Osteoblast (primary cell): ENCODE results near the gene POU5F2. TPM values are rescaled to one million over a fixed set of nuclear protein-coding genes. Genes with fewer than 3 reads are reported as not detected.
A peak's percentile ranks its signal among the peaks of the same experiment; 100 is the strongest.

ENCODE experiments used
- DNase-seq: peaks from one replicate; pipeline ENCODE4 v3.0.0; 2011; ENCODE audit warnings: low spot score, mixed read lengths; ENCODE audit not compliant: insufficient read length; ENCODE audit errors: missing footprints
- H2AFZ ChIP-seq: 2 replicates; pipeline ENCODE4 v1.6.0; 2011; ENCODE audit warnings: mild to moderate bottlenecking, low read length
- H3K27ac ChIP-seq: 2 replicates; pipeline ENCODE4 v1.5.1; 2011; ENCODE audit warnings: mild to moderate bottlenecking, low read depth, low read length, moderate library complexity
- H3K27me3 ChIP-seq: 2 replicates; pipeline ENCODE4 v1.6.0; 2012; ENCODE audit warnings: mild to moderate bottlenecking, control low read depth, inconsistent platforms, low read length, moderate library complexity; ENCODE audit not compliant: insufficient read depth
- H3K36me3 ChIP-seq: 2 replicates; pipeline ENCODE4 v1.5.1; 2011; ENCODE audit warnings: mild to moderate bottlenecking, low read length, control low read depth, moderate library complexity; ENCODE audit not compliant: insufficient read depth
- H3K4me1 ChIP-seq: 2 replicates; pipeline ENCODE4 v1.5.1; 2011; ENCODE audit warnings: mild to moderate bottlenecking, low read length, control low read depth, moderate library complexity; ENCODE audit not compliant: insufficient read depth
- H3K4me2 ChIP-seq: 2 replicates; pipeline ENCODE4 v1.6.0; 2011; ENCODE audit warnings: mild to moderate bottlenecking, low read length; ENCODE audit not compliant: insufficient read depth
- H3K4me3 ChIP-seq: fragments of 200-600 bp; sonication (generic); 3 replicates; pipeline ENCODE4 v1.5.1; 2012; ENCODE audit warnings: mild to moderate bottlenecking, low read length, inconsistent platforms; ENCODE audit not compliant: insufficient read depth
- H3K79me2 ChIP-seq: 2 replicates; pipeline ENCODE4 v1.6.0; 2012; ENCODE audit warnings: mild to moderate bottlenecking, low read length, control low read depth, inconsistent platforms; ENCODE audit not compliant: insufficient read depth
- H3K9me3 ChIP-seq: 2 replicates; pipeline ENCODE4 v1.5.1; 2011; ENCODE audit warnings: low read depth, low read length, control low read depth
- H4K20me1 ChIP-seq: 2 replicates; pipeline ENCODE4 v1.6.0; 2012; ENCODE audit warnings: mild to moderate bottlenecking, low read length, control low read depth; ENCODE audit not compliant: insufficient read depth
- CTCF ChIP-seq: IDR thresholded peaks from 2 replicates; pipeline ENCODE4 v1.5.1; 2011; ENCODE audit warnings: mild to moderate bottlenecking, low read depth, low read length, moderate library complexity; ENCODE audit errors: extremely low read depth
- total RNA-seq: library from RNA; depleted of rRNA; stranded (reverse); fragments of >200 nt; gene quantifications from 2 replicates; pipeline ENCODE4 v1.2.3, GENCODE V29; 2012

The POU5F2 gene
- total RNA-seq, 1 donor, result 1.8 TPM

DNA sequence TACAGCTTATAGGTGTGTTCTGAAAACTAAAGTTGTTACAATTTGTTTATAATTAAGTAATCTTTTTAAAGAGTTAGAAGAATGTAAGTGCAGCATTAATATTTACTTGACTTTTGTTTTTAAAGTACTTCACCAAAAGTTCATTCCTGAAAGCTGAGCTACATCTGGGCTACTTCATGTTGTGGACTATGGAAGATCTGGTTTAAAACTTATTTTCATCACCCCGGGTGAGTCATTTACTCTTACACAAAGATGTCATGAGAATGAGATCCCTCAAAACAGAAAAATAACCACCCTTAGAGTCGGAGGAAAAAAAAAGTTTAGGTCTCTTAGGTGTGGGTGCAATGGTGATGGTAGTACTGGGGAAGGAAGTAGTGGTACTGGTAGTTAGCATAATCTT lies 5.1 kb downstream of the POU5F2 start:
- no peak for DNase-seq
- Histone ChIP-seq H3K4me3 (no peak overlapping the region), H4K20me1 (no peaks in the 10 kb centered on the region), H3K36me3 (no peaks in the 10 kb centered on the region), H3K27me3 (no peaks in the 10 kb centered on the region), H3K27ac (no peak overlapping the region), H2AFZ (no peak overlapping the region), H3K4me2 (no peak overlapping the region), H3K9me3 (no peaks in the 10 kb centered on the region), H3K4me1 (peaks cover 9% of the 10 kb centered on the region), H3K79me2 (no peaks in the 10 kb centered on the region)
- TF ChIP-seq CTCF, result no peak

DNA sequence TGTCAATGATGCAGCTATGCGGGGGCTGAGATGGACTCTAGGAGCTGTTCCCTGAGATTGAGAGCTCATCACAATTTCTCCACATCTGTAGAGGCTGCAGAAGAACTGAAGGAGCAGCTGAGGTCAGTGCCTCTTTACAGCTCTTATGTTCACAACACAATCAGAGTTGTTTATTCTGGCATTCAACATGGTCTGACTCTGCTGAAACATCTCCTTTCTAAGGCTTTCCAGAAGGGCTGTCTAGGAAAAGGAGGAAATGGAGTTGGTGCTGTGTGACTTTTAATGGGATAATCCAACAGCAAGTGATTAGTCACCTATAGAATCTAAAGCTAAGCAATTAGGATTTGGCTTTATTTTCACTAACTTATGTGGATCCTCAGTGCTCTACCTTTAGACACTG lies 6.0 kb downstream of the POU5F2 start:
- Histone ChIP-seq H3K4me3 (no peak overlapping the region), H3K27ac (no peak overlapping the region), H3K4me1 (peaks cover 9% of the 10 kb centered on the region), H3K79me2 (no peaks in the 10 kb centered on the region), H3K4me2 (no peak overlapping the region), H3K9me3 (no peaks in the 10 kb centered on the region), H4K20me1 (no peaks in the 10 kb centered on the region), H3K27me3 (no peaks in the 10 kb centered on the region), H3K36me3 (no peaks in the 10 kb centered on the region), H2AFZ (no peak overlapping the region)
- DNase-seq, result peak; percentile 91
- TF ChIP-seq CTCF, result no peak

DNA sequence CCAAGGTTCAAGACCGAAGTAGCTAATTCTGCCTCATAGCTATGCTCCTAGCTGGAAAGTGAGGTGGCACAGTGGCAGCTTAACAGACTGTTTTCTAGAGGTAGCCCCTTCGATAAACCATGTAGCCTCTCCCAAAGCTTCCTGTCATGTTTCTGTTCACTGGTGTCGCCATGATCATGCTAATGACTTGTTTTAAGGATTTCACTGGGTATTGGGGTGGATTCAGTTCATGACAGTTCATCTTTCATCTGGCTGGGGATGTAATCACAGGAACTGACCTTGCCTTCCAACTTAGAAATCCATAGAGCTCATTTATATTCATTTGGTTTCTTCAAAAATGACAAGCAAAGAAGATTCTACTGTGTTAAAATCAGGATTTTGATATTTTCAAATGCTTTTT lies 9.4 kb downstream of the POU5F2 start:
- Histone ChIP-seq H3K9me3 (no peaks in the 10 kb centered on the region), H3K27me3 (no peaks in the 10 kb centered on the region), H4K20me1 (no peaks in the 10 kb centered on the region), H3K4me1 (peaks cover 9% of the 10 kb centered on the region), H3K36me3 (no peaks in the 10 kb centered on the region), H3K4me2 (no peak overlapping the region), H3K27ac (no peak overlapping the region), H3K4me3 (no peak overlapping the region), H3K79me2 (no peaks in the 10 kb centered on the region), H2AFZ (no peak overlapping the region)
- TF ChIP-seq CTCF, result no peak
- DNase-seq, result no peak

DNA sequence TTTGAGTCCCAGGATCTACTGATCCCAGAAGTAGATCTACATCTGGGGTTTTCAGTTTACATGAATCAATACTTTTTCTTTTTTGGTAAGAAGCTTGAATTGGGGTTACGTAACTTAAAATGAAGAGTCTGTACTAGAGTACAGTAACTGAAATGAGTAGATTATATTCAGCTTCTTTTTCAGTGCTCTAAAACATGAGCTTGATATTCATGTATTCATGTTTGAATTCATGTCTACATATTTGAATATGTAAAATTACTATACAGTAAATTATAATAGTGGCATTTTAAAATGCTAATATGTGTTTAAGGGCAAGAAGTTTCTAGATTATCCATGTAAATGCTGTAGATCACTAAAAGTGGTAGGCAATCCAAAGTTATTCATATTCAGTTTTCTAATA lies 14.8 kb downstream of the POU5F2 start:
- H3K4me1 ChIP-seq, result no peaks in the 10 kb centered on the region
- H3K4me2 ChIP-seq, result no peak overlapping the region
- no peaks in the 10 kb centered on the region for H3K27me3 ChIP-seq
- no peak overlapping the region for H3K4me3 ChIP-seq
- H3K9me3 ChIP-seq, result no peaks in the 10 kb centered on the region
- no peak for DNase-seq
- no peak overlapping the region for H2AFZ ChIP-seq
- H3K36me3 ChIP-seq, result no peaks in the 10 kb centered on the region
- no peak for TF ChIP-seq CTCF
- H3K27ac ChIP-seq, result no peak overlapping the region
- no peaks in the 10 kb centered on the region for H4K20me1 ChIP-seq
- no peaks in the 10 kb centered on the region for H3K79me2 ChIP-seq
